ENCODE results near the gene DOCK3.

The DOCK3 gene, protein sequence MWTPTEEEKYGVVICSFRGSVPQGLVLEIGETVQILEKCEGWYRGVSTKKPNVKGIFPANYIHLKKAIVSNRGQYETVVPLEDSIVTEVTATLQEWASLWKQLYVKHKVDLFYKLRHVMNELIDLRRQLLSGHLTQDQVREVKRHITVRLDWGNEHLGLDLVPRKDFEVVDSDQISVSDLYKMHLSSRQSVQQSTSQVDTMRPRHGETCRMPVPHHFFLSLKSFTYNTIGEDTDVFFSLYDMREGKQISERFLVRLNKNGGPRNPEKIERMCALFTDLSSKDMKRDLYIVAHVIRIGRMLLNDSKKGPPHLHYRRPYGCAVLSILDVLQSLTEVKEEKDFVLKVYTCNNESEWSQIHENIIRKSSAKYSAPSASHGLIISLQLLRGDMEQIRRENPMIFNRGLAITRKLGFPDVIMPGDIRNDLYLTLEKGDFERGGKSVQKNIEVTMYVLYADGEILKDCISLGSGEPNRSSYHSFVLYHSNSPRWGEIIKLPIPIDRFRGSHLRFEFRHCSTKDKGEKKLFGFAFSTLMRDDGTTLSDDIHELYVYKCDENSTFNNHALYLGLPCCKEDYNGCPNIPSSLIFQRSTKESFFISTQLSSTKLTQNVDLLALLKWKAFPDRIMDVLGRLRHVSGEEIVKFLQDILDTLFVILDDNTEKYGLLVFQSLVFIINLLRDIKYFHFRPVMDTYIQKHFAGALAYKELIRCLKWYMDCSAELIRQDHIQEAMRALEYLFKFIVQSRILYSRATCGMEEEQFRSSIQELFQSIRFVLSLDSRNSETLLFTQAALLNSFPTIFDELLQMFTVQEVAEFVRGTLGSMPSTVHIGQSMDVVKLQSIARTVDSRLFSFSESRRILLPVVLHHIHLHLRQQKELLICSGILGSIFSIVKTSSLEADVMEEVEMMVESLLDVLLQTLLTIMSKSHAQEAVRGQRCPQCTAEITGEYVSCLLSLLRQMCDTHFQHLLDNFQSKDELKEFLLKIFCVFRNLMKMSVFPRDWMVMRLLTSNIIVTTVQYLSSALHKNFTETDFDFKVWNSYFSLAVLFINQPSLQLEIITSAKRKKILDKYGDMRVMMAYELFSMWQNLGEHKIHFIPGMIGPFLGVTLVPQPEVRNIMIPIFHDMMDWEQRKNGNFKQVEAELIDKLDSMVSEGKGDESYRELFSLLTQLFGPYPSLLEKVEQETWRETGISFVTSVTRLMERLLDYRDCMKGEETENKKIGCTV (N-terminal part only)

DNA sequence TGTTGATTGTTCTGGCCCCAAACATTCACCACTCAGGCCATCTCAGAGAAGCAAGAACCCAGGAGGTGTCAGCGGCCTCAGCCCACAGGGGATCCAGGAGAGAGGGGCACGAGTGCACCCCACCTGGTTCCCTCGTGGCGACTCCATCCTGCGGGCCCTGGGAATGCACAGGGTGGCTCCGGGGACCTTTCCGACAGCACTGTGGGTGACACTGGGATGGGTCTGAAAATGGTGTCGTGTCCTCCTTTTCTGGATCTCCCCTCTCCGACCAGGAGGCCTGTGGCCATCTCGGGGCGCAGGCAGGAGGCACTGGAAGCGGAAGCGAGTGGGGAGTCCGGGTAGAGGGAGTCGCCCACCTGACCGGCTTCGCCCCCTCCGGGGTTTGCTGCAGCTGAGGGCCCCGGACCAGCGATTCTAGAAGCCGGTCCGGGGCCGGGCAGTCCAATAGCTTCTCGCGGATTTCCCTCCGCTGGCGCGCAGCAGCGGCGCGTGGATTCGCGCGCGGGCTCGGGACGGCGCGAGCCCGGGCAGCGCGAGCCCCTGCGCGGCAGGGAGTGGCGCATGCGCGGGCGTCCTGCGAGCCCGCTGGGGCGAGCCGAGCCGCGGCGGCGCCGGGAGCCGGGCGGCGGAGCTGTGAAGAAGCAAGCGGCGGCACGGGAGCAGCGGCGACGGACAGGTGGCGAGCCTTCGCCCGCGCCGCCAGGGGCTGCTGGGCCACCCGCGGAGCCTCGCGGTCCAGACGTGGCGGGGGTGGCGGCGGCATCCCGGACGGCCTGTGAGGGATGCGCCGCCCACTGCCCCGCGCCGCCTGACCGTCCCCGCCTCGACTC is at the start of gene DOCK3:
Gene DOCK3, plus strand, starts transcription at position 579 of the 830 bp plus-strand sequence. CDS start 337 bp downstream, outside the sequence.
- DNase-seq (ENCODE audit: low spot score): peak; percentile 47

DNA sequence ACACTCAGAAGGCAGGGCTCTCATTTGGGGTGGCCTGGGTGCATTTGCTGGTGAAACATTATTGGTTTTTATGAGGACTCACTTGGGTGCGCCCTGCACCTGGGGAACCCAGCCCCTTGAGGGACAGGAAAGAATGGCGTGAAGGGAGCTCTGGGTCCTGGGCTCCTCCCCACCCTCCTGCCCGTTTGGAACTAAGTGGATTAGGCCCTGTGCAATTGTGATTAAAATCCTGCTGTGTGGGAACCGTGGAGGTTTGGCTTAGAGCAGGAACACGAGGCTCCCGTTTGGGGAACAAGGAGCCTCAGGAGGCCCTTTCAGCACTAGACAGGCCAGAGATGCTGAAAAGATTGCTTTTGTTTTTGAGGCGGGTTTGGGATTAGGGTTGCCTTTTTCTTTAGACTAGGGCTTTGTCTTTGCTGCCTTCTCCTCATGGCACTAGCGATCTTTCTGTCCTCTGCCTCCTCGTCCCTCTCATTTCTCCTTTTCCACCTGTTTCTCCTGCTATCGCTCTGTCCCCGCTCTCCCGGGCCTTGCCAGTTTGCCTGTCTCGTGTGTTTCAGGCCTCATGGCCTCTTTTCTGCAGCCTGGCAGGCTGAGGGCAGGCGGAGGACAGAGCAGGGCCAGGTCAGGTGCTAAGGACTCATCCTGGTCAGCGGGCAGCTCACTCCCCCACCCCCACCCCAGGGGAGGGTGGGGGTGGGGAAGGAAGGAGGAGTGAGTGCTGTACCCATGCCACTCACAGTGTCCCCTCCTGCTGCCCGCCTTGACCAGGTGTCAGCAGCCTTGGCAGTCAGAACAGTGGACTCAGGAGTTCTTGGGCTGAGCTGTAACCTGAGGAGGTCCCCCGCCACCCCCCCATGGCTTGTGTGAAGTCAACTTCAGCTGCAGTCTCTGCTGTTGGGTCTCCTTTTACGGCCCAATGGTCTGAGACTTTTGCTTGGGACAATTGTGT is 49.2 kb upstream of the DOCK3 start:
- no peak for DNase-seq (ENCODE audit: low spot score)

DNA sequence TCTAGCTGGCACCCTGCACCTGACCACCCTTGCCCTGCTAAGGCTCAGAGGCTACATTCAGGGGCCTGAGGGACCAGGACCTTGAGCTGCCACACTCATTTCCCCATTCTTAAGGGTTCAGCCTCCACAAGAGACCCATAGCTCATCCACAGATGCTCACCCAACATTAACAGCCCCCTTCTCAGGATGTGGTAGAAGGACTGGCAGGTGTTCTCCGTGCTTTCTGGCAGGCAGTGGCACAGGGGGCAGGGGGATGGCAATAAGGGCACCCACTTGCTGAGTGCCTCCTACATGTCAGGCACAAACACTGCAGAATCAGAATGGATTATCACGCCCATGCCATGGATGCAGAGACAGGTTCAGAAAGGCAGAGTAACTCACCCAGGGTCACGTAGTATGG is 48.3 kb upstream of the DOCK3 start:
- no peak for DNase-seq (ENCODE audit: low spot score)

DNA sequence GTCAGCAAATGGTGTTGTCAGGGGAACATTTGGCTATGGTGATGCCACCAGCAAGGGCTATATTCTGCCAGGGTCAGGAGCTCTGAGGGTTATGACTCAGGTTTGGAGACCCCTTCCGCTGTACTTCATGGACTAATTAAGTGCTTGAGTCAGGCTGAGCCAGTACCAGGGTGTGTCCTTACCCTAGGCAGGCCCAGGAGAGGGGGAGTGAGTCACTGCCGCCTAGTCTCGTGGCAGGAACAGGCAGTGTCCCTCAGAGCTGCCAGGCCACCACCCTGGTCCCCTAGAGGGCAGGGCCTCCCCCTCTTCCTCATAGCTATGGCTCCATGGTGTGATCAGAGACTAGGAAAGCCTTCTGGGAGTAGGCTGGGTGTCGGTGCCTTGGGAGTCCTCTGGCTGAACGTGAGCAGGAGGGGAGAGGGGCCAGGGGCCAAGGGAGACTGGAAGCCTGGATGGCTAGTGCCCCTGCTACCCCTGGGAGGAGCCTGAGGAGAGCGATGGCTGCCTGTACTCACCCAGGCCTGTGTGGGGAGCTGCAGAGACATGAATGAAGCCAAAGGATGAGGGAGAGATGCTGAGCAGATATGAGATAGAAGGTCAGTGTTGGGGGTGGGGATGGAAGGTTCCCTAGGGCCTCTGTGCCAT is 47.2 kb upstream of the DOCK3 start:
- no peak for DNase-seq (ENCODE audit: low spot score)

DNA sequence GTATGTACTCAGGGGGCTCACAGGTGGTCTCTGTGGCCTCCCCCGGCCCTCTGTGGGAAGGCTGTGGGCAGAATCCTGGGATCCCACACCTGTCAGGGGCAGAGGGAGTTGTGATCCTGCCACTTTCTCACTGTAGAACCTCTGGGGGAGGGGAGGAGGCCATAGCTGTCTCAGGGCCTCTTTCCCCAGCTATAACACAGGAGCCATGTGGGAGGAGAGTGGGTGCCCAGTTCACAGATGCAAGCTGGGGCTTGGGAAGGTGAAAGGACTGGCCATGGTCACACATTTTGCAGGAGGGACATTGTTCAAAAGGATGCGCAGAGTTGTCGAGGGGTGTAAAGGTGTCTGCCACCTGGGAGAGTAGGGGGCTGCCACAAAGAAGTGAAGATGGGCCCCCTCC is 46.1 kb upstream of the DOCK3 start:
- DNase-seq (ENCODE audit: low spot score): no peak

DNA sequence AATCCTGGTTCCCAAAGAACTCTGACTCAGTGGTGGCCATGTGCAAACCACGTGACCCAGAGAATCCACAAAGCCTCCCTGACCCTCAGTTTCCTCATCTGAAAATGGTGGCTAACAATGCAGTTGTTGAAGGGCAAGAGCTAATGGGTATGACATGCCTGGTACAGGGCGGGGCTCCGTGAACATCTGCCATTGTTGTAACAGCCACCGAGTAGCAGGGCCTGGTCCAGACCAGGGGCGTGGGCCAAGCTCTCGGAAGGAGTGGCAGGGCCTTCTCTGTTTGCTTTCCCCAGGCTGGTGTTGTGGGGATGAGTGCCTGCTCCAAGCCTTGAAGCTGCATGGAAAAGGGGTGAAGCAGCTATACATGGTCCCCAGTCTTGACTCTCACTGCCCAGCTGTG is 44.3 kb upstream of the DOCK3 start:
- no peak for DNase-seq (ENCODE audit: low spot score)

DNA sequence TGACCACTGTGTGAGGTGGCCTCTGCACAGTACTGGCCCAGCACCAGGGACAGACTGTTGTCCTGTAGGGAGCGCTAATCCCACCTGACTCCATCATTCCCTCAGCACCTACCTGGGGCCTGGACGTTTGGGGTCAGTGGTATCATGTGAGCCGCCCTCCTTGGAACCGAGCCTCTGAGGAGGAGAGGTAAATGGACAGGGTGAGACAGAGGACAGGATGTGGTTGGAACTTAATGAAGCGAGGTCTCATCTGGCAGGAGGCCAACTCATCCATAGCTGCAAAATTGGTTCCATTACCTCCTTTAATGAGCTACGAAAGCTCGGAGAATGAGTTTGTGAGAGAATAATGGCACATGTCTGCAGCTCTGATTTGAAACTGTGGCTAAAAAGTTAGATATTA is 43.9 kb upstream of the DOCK3 start:
- DNase-seq (ENCODE audit: low spot score): no peak

DNA sequence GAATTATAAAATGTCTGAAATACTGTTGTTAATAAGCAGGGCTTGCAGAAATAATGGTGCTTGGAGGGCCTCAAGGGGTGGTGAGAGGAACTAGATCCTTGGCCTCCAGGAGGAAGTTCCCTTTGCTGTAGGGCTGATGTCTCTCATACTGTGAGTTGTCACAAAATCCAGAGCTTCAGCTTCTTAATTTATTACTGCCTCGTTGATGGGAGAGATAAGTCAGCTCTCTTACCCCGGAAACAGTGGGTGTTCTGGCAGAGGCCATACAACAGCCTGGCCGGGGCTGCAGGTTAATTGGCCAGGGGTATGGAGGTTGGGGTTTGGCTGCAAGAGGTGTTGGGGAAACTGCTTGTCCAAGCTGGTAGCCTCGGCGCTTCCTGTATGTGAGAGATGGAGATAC is 42.3 kb upstream of the DOCK3 start:
- DNase-seq (ENCODE audit: low spot score): peak; percentile 35

DNA sequence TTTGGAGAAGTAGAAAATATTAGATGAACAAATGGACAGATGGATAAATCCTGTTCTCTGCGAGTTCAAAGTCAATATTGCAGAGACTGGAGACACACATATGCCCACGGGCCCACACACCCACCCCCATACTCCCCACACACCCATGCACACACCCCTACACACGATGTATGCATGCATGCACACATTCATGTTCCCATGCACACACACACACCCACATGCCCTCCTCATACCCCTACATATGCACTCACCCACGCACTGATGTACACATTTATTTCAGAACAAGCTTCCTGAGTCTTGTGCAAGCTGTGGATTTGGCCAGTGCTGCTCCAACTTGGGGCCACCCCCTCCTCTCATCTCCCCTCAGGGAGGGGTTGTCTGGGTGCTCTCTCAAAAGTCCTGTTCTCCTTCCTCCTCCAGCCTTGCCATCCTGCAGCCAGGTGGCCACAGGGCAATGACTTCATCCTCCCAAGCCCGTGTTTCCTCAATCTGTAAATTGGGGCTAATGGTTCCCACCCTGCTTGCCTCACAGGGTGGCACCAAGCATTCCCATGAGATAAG is 41.4 kb upstream of the DOCK3 start:
- DNase-seq (ENCODE audit: low spot score): no peak

DNA sequence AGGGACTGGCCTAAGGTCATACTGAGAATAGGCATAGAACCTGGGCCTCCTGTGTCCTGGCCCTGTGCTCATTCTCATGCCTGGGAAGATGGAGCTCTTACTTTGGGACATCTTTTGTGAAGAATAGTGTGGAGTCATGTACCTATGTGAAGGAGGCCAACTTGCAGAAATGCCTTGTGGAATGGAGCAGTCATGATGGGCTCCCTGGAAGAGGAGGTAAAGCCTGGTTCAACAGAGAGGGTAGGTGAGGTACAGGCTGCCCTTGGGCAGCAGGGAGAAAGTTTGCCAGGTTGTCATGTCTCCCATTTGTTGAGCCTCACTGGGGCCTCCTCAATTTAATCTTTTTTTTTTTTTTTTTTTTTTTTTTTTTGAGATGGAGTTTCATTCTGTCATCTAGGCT is 39.7 kb upstream of the DOCK3 start:
- no peak for DNase-seq (ENCODE audit: low spot score)

DNA sequence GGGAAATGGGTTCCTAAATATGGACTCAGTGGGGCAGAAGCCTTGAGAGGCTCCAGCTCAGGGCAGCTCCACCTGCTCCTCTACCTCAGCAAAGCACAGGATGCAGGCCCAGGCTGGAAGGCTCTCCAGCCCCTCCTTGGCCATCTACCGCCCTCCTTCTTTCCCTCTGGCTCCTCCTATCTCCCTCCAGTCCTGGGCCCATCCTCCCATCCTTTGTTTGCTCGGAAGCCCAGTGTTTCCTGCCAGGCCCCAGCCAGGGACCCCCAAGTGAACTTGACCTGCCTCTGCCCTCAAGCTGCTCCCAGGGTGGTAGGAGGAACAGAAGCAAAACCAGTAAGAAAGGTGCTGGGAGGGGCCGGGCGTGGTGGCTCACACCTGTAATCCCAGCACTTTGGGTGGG is 37.7 kb upstream of the DOCK3 start:
- DNase-seq (ENCODE audit: low spot score): no peak

DNA sequence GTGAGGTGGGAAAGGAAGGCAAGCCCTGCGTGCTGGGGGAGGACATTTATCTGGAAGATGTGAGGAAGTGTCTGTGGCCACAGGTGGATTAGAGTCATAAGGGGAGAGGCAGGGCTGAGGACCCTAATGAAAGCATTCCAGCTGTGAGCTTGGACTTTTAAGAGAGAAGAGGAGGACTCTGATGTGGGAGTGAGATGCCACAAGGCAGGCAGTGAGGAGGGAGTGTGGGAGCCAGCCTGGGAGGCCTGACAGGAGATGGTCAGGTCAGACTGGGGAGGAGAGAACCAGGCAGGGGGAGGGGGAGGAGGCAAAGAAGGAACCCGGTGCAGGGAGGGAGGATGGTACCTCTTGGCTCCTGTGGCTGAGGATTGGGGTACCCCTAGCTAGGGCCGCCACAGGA is 36.8 kb upstream of the DOCK3 start:
- no peak for DNase-seq (ENCODE audit: low spot score)

DNA sequence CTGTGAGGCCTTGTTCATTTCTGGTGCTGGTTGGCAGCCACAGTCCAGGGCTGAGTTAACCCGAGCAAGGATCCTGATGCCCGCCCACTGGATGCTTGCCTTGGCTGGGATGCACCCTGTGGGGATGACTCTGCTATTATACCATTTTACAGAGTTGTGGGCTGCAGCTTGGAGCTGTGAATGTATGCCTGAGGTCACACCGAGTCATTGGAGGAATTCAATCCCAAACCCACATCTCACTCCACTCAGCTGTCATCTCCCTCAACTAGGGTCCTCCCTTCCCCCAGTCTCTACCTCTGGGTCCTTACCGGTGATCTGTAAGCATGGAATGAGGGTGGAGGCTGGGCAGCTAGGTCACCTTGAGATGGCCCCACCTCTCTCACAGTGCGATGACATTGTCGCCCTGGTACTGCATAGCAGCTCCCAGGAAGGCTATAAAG is 35.7 kb upstream of the DOCK3 start:
- DNase-seq (ENCODE audit: low spot score): no peak

DNA sequence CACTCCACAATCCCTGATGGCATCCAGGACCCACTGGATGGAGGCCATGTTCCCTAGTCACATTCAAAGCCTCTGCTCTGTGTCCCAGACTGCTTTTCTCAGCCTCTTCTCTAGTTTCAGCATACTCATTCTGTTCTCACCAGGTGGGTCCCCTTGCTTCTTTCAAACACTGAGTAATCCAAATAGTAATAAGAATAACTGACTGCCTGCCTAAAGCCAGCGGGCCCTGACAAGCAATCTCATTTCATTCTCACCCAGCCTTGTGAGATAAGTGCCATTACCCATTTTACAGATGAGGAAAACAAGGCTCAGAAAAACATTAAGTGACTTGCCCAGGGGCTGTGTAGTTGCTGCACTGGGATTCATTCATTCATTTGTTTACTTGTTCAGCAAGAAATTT is 32.3 kb upstream of the DOCK3 start:
- peak; percentile 39 for DNase-seq (ENCODE audit: low spot score)

DNA sequence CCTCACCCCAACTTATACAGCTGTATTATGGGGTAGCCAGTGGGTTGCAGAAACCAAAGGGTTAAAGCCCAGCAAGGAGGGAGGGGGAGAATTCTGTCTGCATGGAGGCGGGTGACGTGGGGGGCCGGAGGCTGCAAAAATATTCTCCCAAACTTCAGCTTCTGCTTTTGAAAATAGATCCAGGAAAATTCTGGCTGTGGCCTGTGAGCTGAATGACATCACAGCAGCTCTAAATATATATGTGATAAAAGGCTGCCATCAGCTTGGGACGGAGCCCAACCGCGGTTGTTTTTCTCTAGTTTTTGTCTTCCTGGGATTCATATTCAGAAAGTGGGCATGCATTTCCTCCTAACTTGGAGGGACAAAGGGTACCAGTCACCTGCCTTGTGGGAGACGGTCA is 30.2 kb upstream of the DOCK3 start:
- DNase-seq (ENCODE audit: low spot score): no peak

DNA sequence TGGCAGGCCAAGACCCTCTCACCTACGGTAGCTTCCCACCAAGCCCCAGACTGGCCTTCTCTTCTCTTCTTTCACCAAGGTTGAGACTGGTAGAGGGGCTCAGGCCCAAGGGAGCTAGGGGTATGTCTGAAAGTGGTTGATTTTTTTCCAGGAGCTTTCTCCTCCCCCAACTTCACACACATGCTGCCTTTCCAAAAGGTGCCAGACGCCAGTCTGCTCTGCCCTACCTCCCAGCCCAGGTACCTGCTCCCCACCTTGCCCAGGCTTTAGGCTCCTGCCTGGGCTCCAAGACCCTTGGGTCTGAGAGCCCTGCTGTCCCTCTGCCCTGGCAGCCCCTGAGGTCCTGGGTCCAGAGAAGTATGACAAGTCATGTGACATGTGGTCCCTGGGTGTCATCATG is 29.3 kb upstream of the DOCK3 start:
- no peak for DNase-seq (ENCODE audit: low spot score)

DNA sequence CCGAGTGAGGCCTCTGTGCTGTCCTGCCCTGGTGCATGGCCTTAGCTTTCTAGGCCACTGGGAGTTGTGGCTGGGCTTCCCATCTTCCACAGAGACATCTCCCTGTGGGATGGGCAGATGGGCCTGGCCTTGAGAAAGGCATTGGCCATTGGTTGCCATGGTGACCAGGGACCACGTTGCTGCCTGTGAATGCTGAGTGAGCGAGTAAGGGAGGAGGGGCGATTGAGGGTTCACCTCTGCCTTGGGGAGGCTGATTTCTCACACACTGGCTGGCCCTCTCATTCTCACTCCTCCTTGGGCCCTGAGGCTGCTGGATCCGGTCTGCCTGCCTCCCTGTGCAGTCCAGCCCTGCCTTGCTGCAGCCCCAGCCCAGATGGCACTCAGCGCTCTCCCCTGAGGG is 26.4 kb upstream of the DOCK3 start:
- DNase-seq (ENCODE audit: low spot score): no peak

DNA sequence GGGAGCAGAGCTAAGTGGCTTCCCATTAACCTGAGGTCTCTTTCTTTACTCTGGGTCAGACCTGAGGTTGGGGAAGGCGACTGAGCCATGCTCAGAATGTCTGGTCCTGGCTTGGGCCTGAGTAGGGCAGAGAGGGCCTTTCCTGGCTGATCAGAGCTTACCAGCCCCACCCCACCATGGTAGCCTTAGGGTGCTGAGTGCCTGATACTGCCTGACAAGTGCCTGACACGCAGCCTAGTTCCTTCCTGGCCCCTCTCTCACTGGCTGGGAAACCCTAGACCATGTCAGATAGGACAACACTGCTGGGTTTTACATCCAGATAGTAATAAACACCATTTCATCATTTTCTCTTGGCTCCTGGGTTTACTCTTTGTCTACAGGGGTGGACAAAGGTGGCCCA is 25.8 kb upstream of the DOCK3 start:
- DNase-seq (ENCODE audit: low spot score): no peak

DNA sequence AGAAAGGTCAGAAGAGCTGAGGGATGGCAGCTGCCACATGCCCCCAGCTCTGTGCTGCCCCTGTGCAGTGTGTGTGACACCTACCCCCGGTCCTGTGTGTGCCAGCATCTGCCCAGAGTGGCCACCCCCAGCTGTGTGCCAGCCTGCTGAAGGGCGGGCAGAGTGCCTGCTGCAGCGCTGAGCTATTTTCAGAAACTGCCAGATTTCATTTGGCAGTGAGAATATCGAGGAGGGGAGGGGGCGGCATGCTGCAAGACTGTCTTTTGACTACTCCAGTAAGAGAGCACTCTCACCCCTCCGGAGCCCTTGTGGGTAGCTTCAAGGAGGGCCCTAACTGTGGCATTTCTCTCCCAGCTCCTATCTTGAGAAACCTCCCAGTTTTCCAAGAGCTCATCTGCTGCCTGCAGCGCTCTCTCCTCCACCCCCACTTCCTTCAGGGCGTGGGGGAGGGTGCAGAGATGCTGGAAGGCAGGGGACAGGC is 25.2 kb upstream of the DOCK3 start:
- DNase-seq (ENCODE audit: low spot score): no peak
